BLaER1 treated with 17β-estradiol and CSF1 and Interleukin-3, amounts not matched to agents 10 nM and 100 nM (cell line): ENCODE data around the gene PSMF1.

Experiments
- H3K27ac ChIP-seq, 11 experiments: shearing (Covaris generic); formaldehyde crosslinking; 2 replicates each; pipeline ENCODE4 v1.8.1; 2022
- H3K27me3 ChIP-seq, 11 experiments: shearing (Covaris generic); formaldehyde crosslinking; 2 replicates each; pipeline ENCODE4 v1.8.1; 2022
- H3K36me3 ChIP-seq, 11 experiments: shearing (Covaris generic); formaldehyde crosslinking; 2 replicates each; pipeline ENCODE4 v1.8.1; 2022
- H3K4me1 ChIP-seq, 10 experiments: shearing (Covaris generic); formaldehyde crosslinking; 2 replicates each; pipeline ENCODE4 v1.8.1; 2022
- H3K4me2 ChIP-seq, 11 experiments: shearing (Covaris generic); formaldehyde crosslinking; 2 replicates each; pipeline ENCODE4 v1.8.1; 2022
- H3K4me3 ChIP-seq, 10 experiments: shearing (Covaris generic); formaldehyde crosslinking; 2 replicates each; pipeline ENCODE4 v1.8.1; 2022
- H3K9ac ChIP-seq, 11 experiments: shearing (Covaris generic); formaldehyde crosslinking; 2 replicates each; pipeline ENCODE4 v1.8.1; 2022
- H3K9me3 ChIP-seq, 11 experiments: shearing (Covaris generic); formaldehyde crosslinking; replicated peaks in 1 of 11; 2 replicates each; pipeline ENCODE4 v1.8.1; 2022
- H4K20me1 ChIP-seq, 11 experiments: shearing (Covaris generic); formaldehyde crosslinking; 2 replicates each; pipeline ENCODE4 v1.8.1; 2022
- Cebpa-rat ChIP-seq, 11 experiments: shearing (Covaris generic); IDR thresholded peaks; 2 replicates each; pipeline ENCODE4 v1.8.1; 2022

PSMF1 gene

DNA sequence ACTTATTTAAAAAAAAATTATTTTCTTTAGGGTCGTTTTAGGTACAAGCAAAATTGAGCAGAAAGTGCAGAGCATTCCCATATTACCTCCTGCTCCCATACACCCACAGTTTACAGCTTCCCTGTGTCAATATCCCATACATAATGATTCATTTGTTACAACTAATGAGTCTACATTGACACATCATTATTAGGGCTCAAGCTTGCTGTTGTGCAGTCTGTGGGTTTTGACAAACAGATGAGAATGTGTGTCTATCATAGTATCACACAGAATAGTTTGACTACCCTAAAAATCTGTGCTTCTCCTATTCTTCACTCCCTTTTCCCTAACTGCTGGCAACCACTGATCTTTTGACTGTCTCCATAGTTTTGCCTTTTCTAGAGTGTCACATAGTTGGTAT is 9.4 kb downstream of the PSMF1 start:
- TF ChIP-seq Cebpa-rat (IDR thresholded peaks at IDR 0.05) = no peak
- H3K4me3 ChIP-seq = no peak overlapping the region
- no peaks in the 10 kb centered on the region for H3K27me3 ChIP-seq
- peaks cover 7 to 61% (median 31%) of the 10 kb centered on the region in 11 experiments; a peak in 17 of 22 replicates for H4K20me1 ChIP-seq
- no peak overlapping the region for H3K4me2 ChIP-seq
- H3K9me3 ChIP-seq = peaks cover 0 to 15% (median 0%) of the 10 kb centered on the region in 11 experiments; a peak in 9 of 22 replicates
- peaks cover 4 to 47% (median 19%) of the 10 kb centered on the region in 10 experiments for H3K4me1 ChIP-seq
- H3K9ac ChIP-seq = no peak overlapping the region
- peaks cover 86 to 100% (median 97%) of the 10 kb centered on the region in 11 experiments for H3K36me3 ChIP-seq
- no peak overlapping the region for H3K27ac ChIP-seq

DNA sequence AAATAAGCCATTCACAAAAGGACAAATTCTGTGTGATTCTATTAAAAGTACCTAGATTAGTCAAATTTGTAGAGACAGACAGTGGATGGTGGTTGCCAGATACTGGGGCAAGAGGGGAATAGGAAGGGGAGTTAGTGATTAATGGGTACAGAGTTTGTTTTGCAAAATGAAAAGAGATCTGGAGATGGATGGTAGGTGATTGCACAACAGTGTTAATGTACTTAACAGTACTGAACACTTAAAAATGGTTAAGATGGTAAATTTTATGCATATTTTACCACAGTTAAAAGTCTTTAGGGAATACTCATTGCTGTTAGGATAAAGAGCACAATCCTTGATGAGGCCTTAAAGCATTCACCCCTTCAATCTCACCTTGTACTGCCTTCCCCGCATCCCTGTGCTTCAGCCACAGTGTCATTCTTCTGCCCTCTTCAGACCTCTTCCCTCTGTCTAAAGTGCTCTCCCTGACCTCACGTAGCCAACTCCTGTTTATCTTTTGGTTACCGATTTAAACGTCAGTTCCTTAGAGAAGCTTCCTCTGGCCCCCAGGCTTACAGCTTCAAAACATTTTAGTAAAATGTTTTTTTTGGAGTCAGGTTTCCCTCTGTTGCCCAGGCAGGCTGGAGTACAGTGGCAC is 11.8 kb downstream of the PSMF1 start:
- H3K4me3 ChIP-seq = no peak overlapping the region
- peak overlapping the region in 2 of 11 experiments; percentile 1 to 11; a peak in 1 of 22 replicates for H3K27ac ChIP-seq
- H3K9me3 ChIP-seq = peaks cover 0 to 18% (median 0%) of the 10 kb centered on the region in 11 experiments; a peak in 9 of 22 replicates
- TF ChIP-seq Cebpa-rat (IDR thresholded peaks at IDR 0.05) = peak in 3 of 11 experiments; percentile 23 to 39 (median 30); a peak in 2 of 22 replicates
- no peak overlapping the region for H3K9ac ChIP-seq
- H3K4me1 ChIP-seq = peaks cover 0 to 25% (median 8%) of the 10 kb centered on the region in 10 experiments; a peak in 10 of 20 replicates
- peaks cover 5 to 48% (median 19%) of the 10 kb centered on the region in 11 experiments; a peak in 16 of 22 replicates for H4K20me1 ChIP-seq
- peaks cover 86 to 98% (median 93%) of the 10 kb centered on the region in 11 experiments for H3K36me3 ChIP-seq
- no peaks in the 10 kb centered on the region for H3K27me3 ChIP-seq
- H3K4me2 ChIP-seq = peak overlapping the region in 4 of 11 experiments; percentile 19 to 54 (median 42); a peak in 7 of 22 replicates

DNA sequence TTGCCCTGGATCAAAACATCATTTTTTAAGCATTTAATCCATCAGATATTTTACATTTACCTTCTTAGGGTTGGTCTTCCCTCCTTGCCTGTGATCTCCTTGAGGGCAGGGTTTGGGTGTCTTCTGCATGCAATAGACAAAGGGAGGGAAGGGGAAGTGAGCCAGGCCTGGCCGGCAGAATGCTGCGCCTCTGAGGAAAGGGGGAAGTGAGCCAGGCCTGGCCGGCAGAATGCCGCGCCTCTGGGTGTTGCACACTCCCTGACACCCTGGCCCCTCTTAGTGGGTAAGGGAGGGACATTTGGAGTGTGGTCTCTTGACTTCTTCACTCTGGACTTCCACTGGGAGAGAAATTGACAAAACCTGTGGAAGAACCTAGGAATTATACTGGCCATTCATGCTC is 12.4 kb downstream of the PSMF1 start:
- H3K4me3 ChIP-seq = no peak overlapping the region
- peaks cover 6 to 42% (median 16%) of the 10 kb centered on the region in 11 experiments; a peak in 15 of 22 replicates for H4K20me1 ChIP-seq
- H3K9me3 ChIP-seq = peaks cover 0 to 18% (median 0%) of the 10 kb centered on the region in 11 experiments; a peak in 9 of 22 replicates
- no peak overlapping the region for H3K9ac ChIP-seq
- H3K36me3 ChIP-seq = peaks cover 86 to 98% (median 93%) of the 10 kb centered on the region in 11 experiments
- H3K4me2 ChIP-seq = peak overlapping the region in 4 of 11 experiments; percentile 19 to 54 (median 42); a peak in 8 of 22 replicates
- H3K27ac ChIP-seq = peak overlapping the region in 2 of 11 experiments; percentile 1 to 30; a peak in 1 of 22 replicates
- no peak for TF ChIP-seq Cebpa-rat (IDR thresholded peaks at IDR 0.05)
- H3K27me3 ChIP-seq = no peaks in the 10 kb centered on the region
- peaks cover 0 to 18% (median 5%) of the 10 kb centered on the region in 10 experiments; a peak in 10 of 20 replicates for H3K4me1 ChIP-seq

DNA sequence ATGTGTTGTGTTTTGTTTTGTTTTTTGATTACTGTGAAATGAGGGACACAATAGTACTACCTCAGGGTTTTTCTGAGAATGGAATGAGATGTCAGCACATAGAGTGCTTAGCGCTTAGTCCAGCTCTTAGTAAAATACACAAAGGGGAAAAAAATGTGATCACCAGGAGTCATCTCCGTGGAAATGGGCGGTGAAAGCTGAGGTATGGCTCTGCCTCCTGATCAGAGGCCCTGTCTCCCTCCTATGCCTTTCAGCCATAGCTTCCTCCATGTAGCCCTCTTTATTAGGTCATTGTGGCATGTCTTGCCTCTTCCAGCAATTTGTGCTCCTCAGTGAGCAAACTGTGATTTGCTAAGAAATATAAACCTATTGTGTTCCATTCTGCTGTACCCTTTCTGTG is 13.0 kb downstream of the PSMF1 start:
- H3K9me3 ChIP-seq = peaks cover 0 to 18% (median 0%) of the 10 kb centered on the region in 11 experiments; a peak in 9 of 22 replicates
- H3K27ac ChIP-seq = peak overlapping the region in 2 of 11 experiments; percentile 1 to 30; a peak in 1 of 22 replicates
- H3K4me3 ChIP-seq = no peak overlapping the region
- H3K36me3 ChIP-seq = peaks cover 86 to 98% (median 93%) of the 10 kb centered on the region in 11 experiments
- no peak for TF ChIP-seq Cebpa-rat (IDR thresholded peaks at IDR 0.05)
- peak overlapping the region in 3 of 11 experiments; percentile 29 to 54 (median 54); a peak in 6 of 22 replicates for H3K4me2 ChIP-seq
- peaks cover 6 to 39% (median 15%) of the 10 kb centered on the region in 11 experiments; a peak in 15 of 22 replicates for H4K20me1 ChIP-seq
- peaks cover 0 to 16% (median 4%) of the 10 kb centered on the region in 10 experiments; a peak in 9 of 20 replicates for H3K4me1 ChIP-seq
- H3K9ac ChIP-seq = no peak overlapping the region
- no peaks in the 10 kb centered on the region for H3K27me3 ChIP-seq

DNA sequence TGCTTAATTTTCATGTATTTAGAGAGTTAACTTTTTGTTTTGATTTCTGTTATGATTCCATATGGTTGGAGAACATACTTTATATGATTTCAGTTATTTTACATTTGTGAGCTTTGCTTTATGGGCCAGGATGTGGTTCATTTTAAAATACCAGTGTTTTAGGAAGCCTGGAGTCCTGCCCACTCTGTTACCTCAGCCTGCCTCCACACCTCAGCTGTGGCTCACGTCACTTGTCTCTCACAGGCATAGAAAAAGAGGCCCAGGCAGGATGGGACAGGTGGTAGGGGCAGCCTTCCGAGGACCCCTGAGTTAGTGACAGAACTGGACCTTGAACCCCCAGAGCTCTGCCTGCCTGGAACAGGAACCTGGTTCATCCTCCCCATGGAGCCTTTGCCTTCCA is 16.0 kb downstream of the PSMF1 start:
- Histone ChIP-seq H3K9ac (no peak overlapping the region), H3K4me3 (no peak overlapping the region), H3K27me3 (no peaks in the 10 kb centered on the region), H3K9me3 (peaks cover 0 to 18% (median 0%) of the 10 kb centered on the region in 11 experiments; a peak in 9 of 22 replicates), H3K27ac (no peak overlapping the region), H3K4me1 (peaks cover 0 to 16% (median 4%) of the 10 kb centered on the region in 10 experiments; a peak in 9 of 20 replicates), H4K20me1 (peaks cover 6 to 36% (median 23%) of the 10 kb centered on the region in 11 experiments; a peak in 15 of 22 replicates), H3K36me3 (peaks cover 86 to 98% (median 95%) of the 10 kb centered on the region in 11 experiments), H3K4me2 (no peak overlapping the region)
- no peak for TF ChIP-seq Cebpa-rat (IDR thresholded peaks at IDR 0.05)

DNA sequence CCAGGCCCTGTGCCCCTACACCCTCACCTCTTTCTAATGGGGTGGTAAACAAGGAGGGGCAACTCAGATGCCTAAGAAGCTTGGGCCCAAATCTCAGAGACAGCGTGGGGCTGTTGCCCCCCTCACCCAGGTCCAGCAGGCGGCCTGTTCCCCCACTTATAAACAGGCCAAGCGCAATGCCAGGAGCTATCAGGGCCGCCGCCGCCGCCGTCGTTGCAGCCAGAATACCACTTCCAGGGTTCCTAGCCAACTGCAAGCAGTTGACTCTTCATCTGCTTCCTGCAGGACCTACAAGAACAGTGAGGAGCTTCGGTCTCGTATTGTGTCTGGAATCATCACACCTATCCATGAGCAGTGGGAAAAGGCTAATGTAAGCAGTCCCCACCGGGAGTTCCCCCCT is 16.4 kb downstream of the PSMF1 start:
- H3K9me3 ChIP-seq = peaks cover 0 to 18% (median 0%) of the 10 kb centered on the region in 11 experiments; a peak in 9 of 22 replicates
- no peak overlapping the region for H3K27ac ChIP-seq
- no peaks in the 10 kb centered on the region for H3K27me3 ChIP-seq
- no peak for TF ChIP-seq Cebpa-rat (IDR thresholded peaks at IDR 0.05)
- H3K4me1 ChIP-seq = peaks cover 0 to 16% (median 4%) of the 10 kb centered on the region in 10 experiments; a peak in 9 of 20 replicates
- H4K20me1 ChIP-seq = peaks cover 6 to 36% (median 23%) of the 10 kb centered on the region in 11 experiments; a peak in 15 of 22 replicates
- no peak overlapping the region for H3K9ac ChIP-seq
- H3K4me3 ChIP-seq = no peak overlapping the region
- no peak overlapping the region for H3K4me2 ChIP-seq
- peaks cover 85 to 98% (median 95%) of the 10 kb centered on the region in 11 experiments for H3K36me3 ChIP-seq

DNA sequence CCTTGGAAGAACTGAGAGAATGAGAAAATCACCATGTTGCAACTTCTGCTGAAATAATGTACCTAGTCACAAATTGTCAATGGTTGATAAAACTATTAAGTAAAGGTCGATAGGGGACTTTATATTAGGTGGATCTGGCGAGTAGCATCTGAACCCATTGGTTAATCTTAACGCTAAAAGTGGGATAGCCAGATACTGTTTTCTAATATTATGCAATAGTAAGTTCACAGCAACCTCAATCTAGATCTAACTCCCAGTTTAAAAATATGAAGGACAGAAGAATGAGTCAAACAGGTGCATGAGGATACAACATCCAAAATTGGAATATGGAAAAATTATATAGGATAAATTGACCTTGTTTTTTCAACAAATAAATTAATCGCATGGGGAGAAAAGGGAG is 18.8 kb downstream of the PSMF1 start:
- Histone ChIP-seq H3K36me3 (peaks cover 87 to 97% (median 93%) of the 10 kb centered on the region in 11 experiments), H3K9me3 (peaks cover 0 to 8% (median 1%) of the 10 kb centered on the region in 11 experiments; a peak in 9 of 22 replicates), H3K4me1 (no peaks in the 10 kb centered on the region), H4K20me1 (peaks cover 6 to 28% (median 16%) of the 10 kb centered on the region in 11 experiments; a peak in 15 of 22 replicates), H3K4me3 (no peak overlapping the region), H3K9ac (no peak overlapping the region), H3K27me3 (no peaks in the 10 kb centered on the region), H3K4me2 (no peak overlapping the region), H3K27ac (no peak overlapping the region)
- TF ChIP-seq Cebpa-rat (IDR thresholded peaks at IDR 0.05) = no peak

DNA sequence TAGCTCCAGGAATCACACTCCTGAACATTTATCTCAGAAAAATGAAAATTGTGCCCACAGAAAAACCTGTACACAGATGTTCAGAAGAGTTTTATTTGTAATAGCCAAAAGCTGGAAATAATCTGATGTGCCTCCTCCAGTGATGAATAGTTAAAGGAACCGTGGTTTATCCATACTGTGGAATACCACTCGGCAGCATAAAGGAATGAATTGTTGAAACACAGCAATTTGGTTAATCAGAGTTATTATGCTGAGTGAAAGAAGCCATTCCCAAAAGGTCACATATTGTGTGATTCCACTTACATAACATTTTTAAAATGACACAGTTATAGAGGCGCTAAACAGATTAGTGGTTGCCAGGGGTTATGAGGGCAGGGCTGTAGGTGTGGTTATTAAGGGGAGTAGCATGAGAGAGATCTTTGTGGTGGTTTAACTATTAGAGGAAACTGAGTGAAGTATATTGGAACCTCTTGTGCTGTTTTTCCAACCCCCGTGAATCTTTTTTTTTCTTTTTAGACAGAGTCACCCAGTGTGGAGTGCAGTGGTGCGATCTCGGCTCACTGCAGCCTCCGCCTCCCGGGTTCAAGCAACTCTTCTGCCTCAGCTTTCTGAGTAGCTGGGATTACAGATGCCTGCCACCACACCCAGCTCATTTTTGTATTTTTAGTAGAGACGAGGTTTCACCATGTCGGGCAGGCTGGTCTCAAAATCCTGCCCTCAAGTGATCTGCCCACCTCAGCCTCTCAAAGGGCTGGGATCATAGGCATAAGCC is 26.2 kb downstream of the PSMF1 start:
- H4K20me1 ChIP-seq = peaks cover 12 to 63% (median 41%) of the 10 kb centered on the region in 11 experiments; a peak in 15 of 22 replicates
- TF ChIP-seq Cebpa-rat (IDR thresholded peaks at IDR 0.05) = no peak
- H3K4me3 ChIP-seq = no peak overlapping the region
- peaks cover 0 to 1% (median 0%) of the 10 kb centered on the region in 10 experiments; a peak in 1 of 20 replicates for H3K4me1 ChIP-seq
- no peak overlapping the region for H3K9ac ChIP-seq
- no peak overlapping the region for H3K4me2 ChIP-seq
- H3K27me3 ChIP-seq = no peaks in the 10 kb centered on the region
- peaks cover 69 to 96% (median 88%) of the 10 kb centered on the region in 11 experiments for H3K36me3 ChIP-seq
- no peak overlapping the region for H3K27ac ChIP-seq
- H3K9me3 ChIP-seq = peaks cover 0 to 4% (median 0%) of the 10 kb centered on the region in 11 experiments; a peak in 1 of 22 replicates
